Loucy (cell line): ENCODE data around the gene KIRREL3.

Source experiments
- H2AFZ ChIP-seq: fragments of 200-600 bp; sonication (generic); 2 replicates; pipeline ENCODE4 v1.6.0; 2016; ENCODE audit warnings: antibody characterized with exemption, mild to moderate bottlenecking, low read length, moderate library complexity
- H3F3A ChIP-seq: fragments of 200-600 bp; 2 replicates; pipeline ENCODE4 v1.6.0; 2016; ENCODE audit warnings: antibody characterized with exemption, low read depth, mild to moderate bottlenecking
- H3K27me3 ChIP-seq: fragments of 200-600 bp; sonication (generic); 2 replicates; pipeline ENCODE4 v1.6.1; 2014; ENCODE audit warnings: low read length, mild to moderate bottlenecking; ENCODE audit not compliant: insufficient read depth, poor library complexity, severe bottlenecking
- H3K36me3 ChIP-seq: fragments of 200-600 bp; sonication (generic); 2 replicates; pipeline ENCODE4 v1.6.1; 2016; ENCODE audit warnings: low read length; ENCODE audit not compliant: insufficient read depth
- H3K4me1 ChIP-seq: fragments of 200-600 bp; sonication (generic); 2 replicates; pipeline ENCODE4 v1.5.1; 2014; ENCODE audit warnings: low read length, mild to moderate bottlenecking; ENCODE audit not compliant: insufficient read depth, poor library complexity, severe bottlenecking
- H3K4me2 ChIP-seq: fragments of 200-600 bp; sonication (generic); 2 replicates; pipeline ENCODE4 v1.6.0; 2014; ENCODE audit warnings: antibody characterized with exemption, low read length, low read depth, mild to moderate bottlenecking; ENCODE audit not compliant: poor library complexity, severe bottlenecking
- H3K4me3 ChIP-seq: fragments of 200-600 bp; sonication (generic); 2 replicates; pipeline ENCODE4 v1.5.1; 2014; ENCODE audit warnings: low read length, mild to moderate bottlenecking, mixed read lengths; ENCODE audit not compliant: poor library complexity, severe bottlenecking
- H3K79me2 ChIP-seq: fragments of 200-600 bp; sonication (generic); 2 replicates; pipeline ENCODE4 v1.6.1; 2014; ENCODE audit warnings: low read length; ENCODE audit not compliant: insufficient read depth
- H3K9ac ChIP-seq: fragments of 200-600 bp; sonication (generic); 2 replicates; pipeline ENCODE4 v1.6.0; 2014; ENCODE audit warnings: mild to moderate bottlenecking, low read depth, low read length, moderate library complexity; ENCODE audit not compliant: poor library complexity, severe bottlenecking
- H3K9me2 ChIP-seq: fragments of 200-600 bp; sonication (generic); replicated peaks from 2 replicates; pipeline ENCODE4 v1.6.1; 2016; ENCODE audit warnings: low read depth, low read length, mixed read lengths
- H3K9me3 ChIP-seq: fragments of 200-600 bp; sonication (generic); 2 replicates; pipeline ENCODE4 v1.6.1; 2014; ENCODE audit warnings: mild to moderate bottlenecking, antibody characterized with exemption, low read length, low read depth; ENCODE audit not compliant: insufficient read depth
- H4K20me1 ChIP-seq: fragments of 200-600 bp; sonication (generic); 2 replicates; pipeline ENCODE4 v1.6.0; 2014; ENCODE audit warnings: antibody characterized with exemption, low read length, mild to moderate bottlenecking; ENCODE audit not compliant: insufficient read depth, poor library complexity, severe bottlenecking
- CTCF ChIP-seq: fragments of 200-600 bp; sonication (generic); conservative IDR thresholded peaks from 2 replicates; pipeline ENCODE4 v1.5.1; 2014; ENCODE audit warnings: mild to moderate bottlenecking, antibody characterized with exemption, low read length
- EZH2phosphoT487 ChIP-seq: fragments of 200-600 bp; IDR thresholded peaks from 2 replicates; pipeline ENCODE4 v1.6.1; 2018; ENCODE audit warnings: antibody characterized with exemption, mild to moderate bottlenecking, moderate library complexity, borderline replicate concordance

Gene KIRREL3

GRCh38 chr11:126613272-126613671 is 387.3 kb downstream of the KIRREL3 start:
- H3K4me1 ChIP-seq: peaks cover 5% of the 10 kb centered on the region
- H3K36me3 ChIP-seq: no peaks in the 10 kb centered on the region

GRCh38 chr11:126612671-126613070 is 387.9 kb downstream of the KIRREL3 start:
- Histone ChIP-seq H4K20me1 (no peaks in the 10 kb centered on the region), H3K9me2 (no peaks in the 10 kb centered on the region), H3K36me3 (no peaks in the 10 kb centered on the region), H3K9ac (no peak overlapping the region), H3F3A (no peaks in the 10 kb centered on the region), H2AFZ (no peak overlapping the region), H3K27me3 (peaks cover 6% of the 10 kb centered on the region), H3K4me1 (peaks cover 6% of the 10 kb centered on the region), H3K4me2 (no peak overlapping the region), H3K79me2 (no peaks in the 10 kb centered on the region), H3K9me3 (no peaks in the 10 kb centered on the region), H3K4me3 (no peak overlapping the region)
- TF ChIP-seq CTCF (no peak), EZH2phosphoT487 (no peak)

More at GRCh38 chr11:126613272-126613671, 387.3 kb downstream of the KIRREL3 start:
- Histone ChIP-seq H2AFZ (no peak overlapping the region), H3K9ac (no peak overlapping the region), H3K9me3 (no peaks in the 10 kb centered on the region), H3K9me2 (no peaks in the 10 kb centered on the region), H3K79me2 (no peaks in the 10 kb centered on the region), H4K20me1 (no peaks in the 10 kb centered on the region), H3K4me2 (no peak overlapping the region), H3K4me3 (no peak overlapping the region), H3K27me3 (peaks cover 6% of the 10 kb centered on the region), H3F3A (no peaks in the 10 kb centered on the region)
- TF ChIP-seq EZH2phosphoT487 (no peak), CTCF (no peak)

- Histone ChIP-seq H3K27me3 (peaks cover 6% of the 10 kb centered on the region), H3F3A (no peaks in the 10 kb centered on the region), H3K4me3 (no peak overlapping the region), H3K9me2 (no peaks in the 10 kb centered on the region), H2AFZ (no peak overlapping the region), H3K36me3 (no peaks in the 10 kb centered on the region), H3K4me1 (peaks cover 6% of the 10 kb centered on the region), H3K9ac (no peak overlapping the region), H3K79me2 (no peaks in the 10 kb centered on the region), H4K20me1 (no peaks in the 10 kb centered on the region), H3K9me3 (no peaks in the 10 kb centered on the region), H3K4me2 (no peak overlapping the region)
- no peak for TF ChIP-seq EZH2phosphoT487
Observed at GRCh38 chr11:126611438-126611837, 389.1 kb downstream of the KIRREL3 start.

GRCh38 chr11:126608658-126609057 is 391.9 kb downstream of the KIRREL3 start:
- H3K4me2 ChIP-seq: no peak overlapping the region
- H3K9ac ChIP-seq: no peak overlapping the region

More at GRCh38 chr11:126608658-126609057, 391.9 kb downstream of the KIRREL3 start:
- H3K27me3 ChIP-seq: peaks cover 6% of the 10 kb centered on the region
- no peaks in the 10 kb centered on the region for H3K79me2 ChIP-seq
- H3K36me3 ChIP-seq: no peaks in the 10 kb centered on the region
- H2AFZ ChIP-seq: no peak overlapping the region
- no peak overlapping the region for H3K4me3 ChIP-seq
- peaks cover 6% of the 10 kb centered on the region for H3K4me1 ChIP-seq
- H3F3A ChIP-seq: no peaks in the 10 kb centered on the region
- H3K9me3 ChIP-seq: no peaks in the 10 kb centered on the region
- no peaks in the 10 kb centered on the region for H4K20me1 ChIP-seq
- TF ChIP-seq CTCF: no peak
- TF ChIP-seq EZH2phosphoT487: no peak
- no peaks in the 10 kb centered on the region for H3K9me2 ChIP-seq
